ENCODE data around the gene LRRC56. TPM values are rescaled to one million over a fixed set of nuclear protein-coding genes. Genes with fewer than 3 reads are reported as not detected.

The LRRC56 gene
- total RNA-seq, 1 experiment from 2014 or later, result 0.08 TPM

Other genes starting within 250 kb of the LRRC56 start
- 4.7 and 8.5 TPM in 2 replicates for gene PGGHG, start 248.4 kb upstream of the LRRC56 start, total RNA-seq (2014; rRNA removed; shearing (Covaris generic))
- not detected in 2 replicates for gene IFITM5, start 238.0 kb upstream of the LRRC56 start, total RNA-seq (2014; rRNA removed; shearing (Covaris generic))
- 38.4 and 40.0 TPM in 2 replicates for gene IFITM2, start 229.7 kb upstream of the LRRC56 start, total RNA-seq (2014; rRNA removed; shearing (Covaris generic))
- 4.9 and 7.4 TPM in 2 replicates for gene IFITM1, start 223.5 kb upstream of the LRRC56 start, total RNA-seq (2014; rRNA removed; shearing (Covaris generic))
- 100 and 101 TPM in 2 replicates for gene IFITM3, start 216.7 kb upstream of the LRRC56 start, total RNA-seq (2014; rRNA removed; shearing (Covaris generic))
- gene B4GALNT4, start 168.0 kb upstream of the LRRC56 start, total RNA-seq (2014; rRNA removed; shearing (Covaris generic)), result 0.08 TPM in 1 of 2 replicates, not detected in the other
- gene PKP3, start 143.3 kb upstream of the LRRC56 start, total RNA-seq (2014; rRNA removed; shearing (Covaris generic)), result 0.18 TPM in 1 of 2 replicates, not detected in the other
- not detected in 2 replicates for gene SIGIRR, start 122.5 kb upstream of the LRRC56 start, total RNA-seq (2014; rRNA removed; shearing (Covaris generic))
- 0.61 and 0.73 TPM in 2 replicates for gene ANO9, start 95.5 kb upstream of the LRRC56 start, total RNA-seq (2014; rRNA removed; shearing (Covaris generic))
- gene PTDSS2, start 87.2 kb upstream of the LRRC56 start, total RNA-seq (2014; rRNA removed; shearing (Covaris generic)), result 30.9 and 34.4 TPM in 2 replicates
- 82.4 and 84.7 TPM in 2 replicates for gene RNH1, start 30.3 kb upstream of the LRRC56 start, total RNA-seq (2014; rRNA removed; shearing (Covaris generic))
- 75.7 and 80.1 TPM in 2 replicates for gene HRAS, start 2.0 kb upstream of the LRRC56 start, total RNA-seq (2014; rRNA removed; shearing (Covaris generic))
- gene LMNTD2, start 23.2 kb downstream of the LRRC56 start, total RNA-seq (2014; rRNA removed; shearing (Covaris generic)), result 0.43 and 0.51 TPM in 2 replicates
- gene RASSF7, start 23.4 kb downstream of the LRRC56 start, total RNA-seq (2014; rRNA removed; shearing (Covaris generic)), result 6.9 and 7.4 TPM in 2 replicates
- gene PHRF1, start 38.9 kb downstream of the LRRC56 start, total RNA-seq (2014; rRNA removed; shearing (Covaris generic)), result 30.8 and 34.3 TPM in 2 replicates
- 3.6 and 5.8 TPM in 2 replicates for gene IRF7, start 78.4 kb downstream of the LRRC56 start, total RNA-seq (2014; rRNA removed; shearing (Covaris generic))
- not detected in 2 replicates for gene CDHR5, start 87.4 kb downstream of the LRRC56 start, total RNA-seq (2014; rRNA removed; shearing (Covaris generic))
- not detected in 2 replicates for gene SCT, start 89.7 kb downstream of the LRRC56 start, total RNA-seq (2014; rRNA removed; shearing (Covaris generic))
- gene DRD4, start 99.7 kb downstream of the LRRC56 start, total RNA-seq (2014; rRNA removed; shearing (Covaris generic)), result not detected in 2 replicates
- 26.6 and 33.6 TPM in 2 replicates for gene DEAF1, start 157.7 kb downstream of the LRRC56 start, total RNA-seq (2014; rRNA removed; shearing (Covaris generic))
- 10.7 and 17.7 TPM in 2 replicates for gene TMEM80, start 158.3 kb downstream of the LRRC56 start, total RNA-seq (2014; rRNA removed; shearing (Covaris generic))
- 12.7 and 18.5 TPM in 2 replicates for gene EPS8L2, start 168.7 kb downstream of the LRRC56 start, total RNA-seq (2014; rRNA removed; shearing (Covaris generic))
- gene TALDO1, start 209.9 kb downstream of the LRRC56 start, total RNA-seq (2014; rRNA removed; shearing (Covaris generic)), result 107 and 108 TPM in 2 replicates
- gene GATD1, start 240.0 kb downstream of the LRRC56 start, total RNA-seq (2014; rRNA removed; shearing (Covaris generic)), result 28.9 and 39.9 TPM in 2 replicates